ENCODE results near the gene CHST15. TPM values are rescaled to one million over a fixed set of nuclear protein-coding genes. Genes with fewer than 3 reads are reported as not detected.

CHST15 gene
- total and polyA plus RNA-seq, 2 experiments from 2014 or later, result 0.92 to 1.9 TPM

GRCh38 chr10:124043310-124044142 is 49.9 kb downstream of the CHST15 start:
- H3K9me3 ChIP-seq (ENCODE audit: low read depth), result no peaks in the 10 kb centered on the region
- H3K27ac ChIP-seq, result no peak overlapping the region
- H3K4me3 ChIP-seq, result no peak overlapping the region
- DNase-seq (ENCODE audit: low read depth in 1 of 2, low spot score in 1 of 2), result no peak
- H3K27me3 ChIP-seq, result no peaks in the 10 kb centered on the region
- H3K36me3 ChIP-seq, result no peaks in the 10 kb centered on the region
- no peak for TF ChIP-seq CTCF (IDR thresholded peaks at IDR 0.05; ENCODE audit: low read depth, low read length)
- no peaks in the 10 kb centered on the region for H3K4me1 ChIP-seq (ENCODE audit: low read depth)

GRCh38 chr10:124042656-124043309 is 50.6 kb downstream of the CHST15 start:
- DNase-seq (ENCODE audit: low read depth in 1 of 2, low spot score in 1 of 2), result no peak
- Histone ChIP-seq H3K36me3 (no peaks in the 10 kb centered on the region), H3K4me1 (ENCODE audit: low read depth) (no peaks in the 10 kb centered on the region), H3K4me3 (no peak overlapping the region), H3K9me3 (ENCODE audit: low read depth) (no peaks in the 10 kb centered on the region), H3K27ac (no peak overlapping the region), H3K27me3 (no peaks in the 10 kb centered on the region)
- TF ChIP-seq CTCF (IDR thresholded peaks at IDR 0.05; ENCODE audit: low read depth, low read length), result no peak

GRCh38 chr10:124041675-124042445 is 51.5 kb downstream of the CHST15 start:
- Histone ChIP-seq H3K27me3 (no peaks in the 10 kb centered on the region), H3K4me1 (ENCODE audit: low read depth) (no peaks in the 10 kb centered on the region), H3K4me3 (no peak overlapping the region), H3K36me3 (no peaks in the 10 kb centered on the region), H3K27ac (no peak overlapping the region), H3K9me3 (ENCODE audit: low read depth) (no peaks in the 10 kb centered on the region)
- peak in 1 of 2 donors; percentile 9 for DNase-seq (ENCODE audit: low read depth in 1 of 2, low spot score in 1 of 2)
- no peak for TF ChIP-seq CTCF (IDR thresholded peaks at IDR 0.05; ENCODE audit: low read depth, low read length)

GRCh38 chr10:124040451-124041188 is 52.8 kb downstream of the CHST15 start:
- Histone ChIP-seq H3K4me1 (ENCODE audit: low read depth) (no peaks in the 10 kb centered on the region), H3K27me3 (no peaks in the 10 kb centered on the region), H3K9me3 (ENCODE audit: low read depth) (no peaks in the 10 kb centered on the region), H3K27ac (no peak overlapping the region), H3K4me3 (no peak overlapping the region), H3K36me3 (no peaks in the 10 kb centered on the region)
- no peak for TF ChIP-seq CTCF (IDR thresholded peaks at IDR 0.05; ENCODE audit: low read depth, low read length)
- DNase-seq (ENCODE audit: low read depth in 1 of 2, low spot score in 1 of 2), result peak in 1 of 2 donors; percentile 25

- Histone ChIP-seq H3K27me3 (no peaks in the 10 kb centered on the region), H3K36me3 (no peaks in the 10 kb centered on the region), H3K9me3 (ENCODE audit: low read depth) (no peaks in the 10 kb centered on the region), H3K4me1 (ENCODE audit: low read depth) (no peaks in the 10 kb centered on the region), H3K27ac (no peak overlapping the region), H3K4me3 (no peak overlapping the region)
- no peak for TF ChIP-seq CTCF (IDR thresholded peaks at IDR 0.05; ENCODE audit: low read depth, low read length)
- DNase-seq (ENCODE audit: low read depth in 1 of 2, low spot score in 1 of 2), result no peak
Observed at GRCh38 chr10:124039483-124040013, 53.9 kb downstream of the CHST15 start.
